GM12878 (cell line): Measurements from ENCODE around the gene MICAL3. TPM values are rescaled to one million over a fixed set of nuclear protein-coding genes. Genes with fewer than 3 reads are reported as not detected.

ENCODE experiments used
- BHLHE40 ChIP-seq, 2 experiments: fragments of 450-650 bp in 1 of 2; IDR thresholded peaks; 2 replicates each; pipeline ENCODE4 v1.6.1; 2011 to 2017; ENCODE audit warnings: low read depth in 2 of 2, borderline replicate concordance in 1 of 2, improper control_type of control experiment in 1 of 2, low read length in 1 of 2, mild to moderate bottlenecking in 1 of 2
- CBFB ChIP-seq: IDR thresholded peaks from 2 replicates; pipeline ENCODE4 v1.6.1; 2016; ENCODE audit warnings: antibody characterized with exemption, low read depth
- CREB1 ChIP-seq: IDR thresholded peaks from 2 replicates; pipeline ENCODE4 v1.6.1; 2012; ENCODE audit warnings: low read depth, mild to moderate bottlenecking, inconsistent platforms
- CTCF ChIP-seq, 3 experiments: IDR thresholded peaks in 2 of 3; conservative IDR thresholded peaks in 1 of 3; 2 replicates each; pipeline ENCODE4 v1.5.1; 2011; ENCODE audit warnings: low read depth in 3 of 3, low read length in 3 of 3, mild to moderate bottlenecking in 3 of 3, control low read depth in 2 of 3, moderate library complexity in 2 of 3, inconsistent platforms in 1 of 3, mixed read lengths in 1 of 3; ENCODE audit not compliant: control insufficient read depth in 2 of 3, insufficient read depth in 1 of 3; ENCODE audit errors: extremely low read depth in 1 of 3
- E2F4 ChIP-seq: IDR thresholded peaks from 2 replicates; pipeline ENCODE4 v1.6.1; 2012; ENCODE audit warnings: low read depth, low read length, improper control_type of control experiment
- EED ChIP-seq: sonication (generic); IDR thresholded peaks from 2 replicates; pipeline ENCODE4 v1.6.1; 2016; ENCODE audit warnings: antibody characterized with exemption, low read depth
- IRF4 ChIP-seq: IDR thresholded peaks from 2 replicates; pipeline ENCODE4 v1.6.1; 2011; ENCODE audit warnings: low read depth, low read length
- MEF2A ChIP-seq: IDR thresholded peaks from 2 replicates; pipeline ENCODE4 v1.6.1; 2011; ENCODE audit warnings: low read depth, mild to moderate bottlenecking, low read length, moderate library complexity; ENCODE audit not compliant: insufficient read depth
- MEF2B ChIP-seq: fragments of 450-650 bp; IDR thresholded peaks from 2 replicates; pipeline ENCODE4 v1.6.1; 2018; ENCODE audit warnings: mild to moderate bottlenecking, moderate library complexity; ENCODE audit not compliant: partially characterized antibody, poor library complexity, severe bottlenecking
- MXI1 ChIP-seq: fragments of 150-350 bp; IDR thresholded peaks from 2 replicates; pipeline ENCODE4 v1.6.1; 2011; ENCODE audit warnings: low read depth, mild to moderate bottlenecking, inconsistent platforms, low read length, improper control_type of control experiment
- MYC ChIP-seq: IDR thresholded peaks from 2 replicates; pipeline ENCODE4 v1.6.1; 2011; ENCODE audit warnings: mild to moderate bottlenecking, low read length, moderate library complexity, inconsistent platforms; ENCODE audit not compliant: insufficient read depth, insufficient replicate concordance, insufficient read length, severe bottlenecking
- NFXL1 ChIP-seq: fragments of 450-650 bp; IDR thresholded peaks from 2 replicates; pipeline ENCODE4 v1.6.1; 2017; ENCODE audit warnings: antibody characterized with exemption, mild to moderate bottlenecking, borderline replicate concordance
- POLR2A ChIP-seq: IDR thresholded peaks from 2 replicates; pipeline ENCODE4 v1.6.1; 2011; ENCODE audit warnings: low read depth, mild to moderate bottlenecking, low read length
- RFX5 ChIP-seq: IDR thresholded peaks from 2 replicates; pipeline ENCODE4 v1.6.1; 2011; ENCODE audit warnings: low read depth, low read length, improper control_type of control experiment
- SMAD1 ChIP-seq: fragments of 450-650 bp; IDR thresholded peaks from 2 replicates; pipeline ENCODE4 v1.6.1; 2018; ENCODE audit warnings: mild to moderate bottlenecking, low read depth; ENCODE audit not compliant: partially characterized antibody
- SP1 ChIP-seq: IDR thresholded peaks from one replicate; pipeline ENCODE4 v1.6.1; 2011; ENCODE audit warnings: low read depth, low read length
- TAF1 ChIP-seq: IDR thresholded peaks from 2 replicates; pipeline ENCODE4 v1.6.1; 2011; ENCODE audit warnings: mild to moderate bottlenecking, low read depth, low read length, borderline replicate concordance
- USF2 ChIP-seq: IDR thresholded peaks from 2 replicates; pipeline ENCODE4 v1.6.1; 2011; ENCODE audit warnings: low read depth, low read length, improper control_type of control experiment, borderline replicate concordance
- YY1 ChIP-seq: IDR thresholded peaks from 2 replicates; pipeline ENCODE4 v1.6.1; 2011; ENCODE audit warnings: low read depth, mild to moderate bottlenecking, low read length
- ZBED1 ChIP-seq: IDR thresholded peaks from 2 replicates; pipeline ENCODE4 v1.6.1; 2016; ENCODE audit warnings: borderline replicate concordance
- ZNF207 ChIP-seq: fragments of 450-650 bp; IDR thresholded peaks from 2 replicates; pipeline ENCODE4 v1.6.1; 2014; ENCODE audit warnings: antibody characterized with exemption, mild to moderate bottlenecking, borderline replicate concordance
- ZNF24 ChIP-seq: fragments of 450-650 bp; IDR thresholded peaks from 2 replicates; pipeline ENCODE4 v1.6.1; 2017; ENCODE audit warnings: antibody characterized with exemption, mild to moderate bottlenecking
- ZNF274 ChIP-seq: IDR thresholded peaks from one replicate; pipeline ENCODE4 v1.8.0; 2011; ENCODE audit not compliant: insufficient read length, insufficient read depth
- polyA plus RNA-seq, 11 experiments: library from polyadenylated mRNA; depleted of rRNA in 4 of 11; unstranded in 6 of 11; stranded (reverse) in 5 of 11; fragments of >200 nt; fragmentation: Nextera tagmentation in 4 of 11; fragmentation: Illumina TruSeq in 1 of 11; extraction: Ambion mirVana in 4 of 11; extraction: Trizol in 1 of 11; gene quantifications; 1 replicate in 1 of 11; 2 replicates in 10 of 11; pipeline versions ENCODE4 v1.2.1 to v1.2.3, GENCODE V29; 2011 to 2016; ENCODE audit warnings: inconsistent platforms in 2 of 11, missing spikeins in 2 of 11, low read depth in 1 of 11
- total RNA-seq, 4 experiments: library from RNA; depleted of rRNA in 3 of 4; stranded (reverse); fragments of >200 nt in 3 of 4; fragmentation: Illumina TruSeq in 1 of 4; extraction: Trizol in 1 of 4; gene quantifications; 2 replicates each; pipeline versions ENCODE4 v1.2.1 to v1.2.3, GENCODE V29; 2013 to 2021

MICAL3 gene
- total and polyA plus RNA-seq, 10 of the 15 experiments (the other 5 are each of a cell fraction or from before 2014, with no cell fraction given) = 2.6 to 92.2 (median 24.0) TPM

- TF ChIP-seq E2F4 (no peak), CREB1 (no peak), MEF2B (no peak), EED (0 out of 2 replicates have a peak, but pooled peaks have one; percentile 24), MEF2A (no peak), ZNF24 (no peak), TAF1 (no peak), CBFB (no peak), IRF4 (0 out of 2 replicates have a peak, but pooled peaks have one; percentile 4), MYC (no peak), YY1 (no peak), ZNF207 (no peak), NFXL1 (no peak), MXI1 (no peak), SP1 (no peak), ZNF274 (no peak), USF2 (no peak), CTCF (IDR thresholded peaks at IDR 0.05 in 2 of 3, conservative IDR thresholded peaks at IDR 0.05 in 1 of 3; ENCODE audit: control insufficient read depth in 2 of 3, extremely low read depth in 1 of 3, insufficient read depth in 1 of 3, low read depth in 3 of 3, low read length in 3 of 3) (peak in 2 of 3 experiments; percentile 23 to 25; a peak in 2 of 6 replicates), RFX5 (no peak), SMAD1 (no peak), ZBED1 (no peak), POLR2A (0 out of 2 replicates have a peak, but pooled peaks have one; percentile 36), BHLHE40 (IDR thresholded peaks at IDR 0.05; ENCODE audit: borderline replicate concordance in 1 of 2, low read depth in 2 of 2, low read length in 1 of 2) (peak in 1 of 2 experiments; percentile 41; a peak in 1 of 4 replicates)
These were observed 78.3 kb downstream of the MICAL3 start (continued) for GRCh38 chr22:17945888-17946648.
